ENCODE data around the gene KLF13. TPM values are rescaled to one million over a fixed set of nuclear protein-coding genes. Genes with fewer than 3 reads are reported as not detected.
A peak's percentile ranks its signal among the peaks of the same experiment; 100 is the strongest.

Gene KLF13
- total RNA-seq, result 100 to 1,000 TPM; 134 to 145 TPM

- CTCF ChIA-PET, result interaction anchor here (0.7 to 2.3 kb wide), 10 partner anchors 14 to 162 kb away, joined by 3 to 18 read pairs (median 6); no protein-coding TSS in a partner anchor
- Mint-ChIP-seq H3K27me3 (no peaks in the 10 kb centered on the region), H3K36me3 (peaks cover 19% of the 10 kb centered on the region), H3K4me1 (ENCODE audit: low read depth) (peaks cover 33% of the 10 kb centered on the region), H3K27ac (peak within 1 kb of the TSS; percentile 80), H3K9me3 (peaks cover 5% of the 10 kb centered on the region), H3K4me3 (peak within 1 kb of the TSS; percentile 88)
- intact Hi-C loops (cut with micrococcal nuclease), result loop anchor here (1.0 to 10.0 kb wide), 7 partner anchors 35 to 332 kb away; partner anchors contain the start of gene MTMR10
- peak; percentile 100 for DNase-seq
- POLR2A ChIA-PET, result interaction anchor here (0.7 to 3.0 kb wide), 19 partner anchors 9 to 164 kb away, joined by 3 to 31 read pairs (median 3); no protein-coding TSS in a partner anchor
Observed at GRCh38 chr15:31326156-31326874, at the start of gene KLF13. TSS of gene KLF13 (plus strand) at chr15:31326835. CDS start at chr15:31327213, 378 bp downstream.

DNA sequence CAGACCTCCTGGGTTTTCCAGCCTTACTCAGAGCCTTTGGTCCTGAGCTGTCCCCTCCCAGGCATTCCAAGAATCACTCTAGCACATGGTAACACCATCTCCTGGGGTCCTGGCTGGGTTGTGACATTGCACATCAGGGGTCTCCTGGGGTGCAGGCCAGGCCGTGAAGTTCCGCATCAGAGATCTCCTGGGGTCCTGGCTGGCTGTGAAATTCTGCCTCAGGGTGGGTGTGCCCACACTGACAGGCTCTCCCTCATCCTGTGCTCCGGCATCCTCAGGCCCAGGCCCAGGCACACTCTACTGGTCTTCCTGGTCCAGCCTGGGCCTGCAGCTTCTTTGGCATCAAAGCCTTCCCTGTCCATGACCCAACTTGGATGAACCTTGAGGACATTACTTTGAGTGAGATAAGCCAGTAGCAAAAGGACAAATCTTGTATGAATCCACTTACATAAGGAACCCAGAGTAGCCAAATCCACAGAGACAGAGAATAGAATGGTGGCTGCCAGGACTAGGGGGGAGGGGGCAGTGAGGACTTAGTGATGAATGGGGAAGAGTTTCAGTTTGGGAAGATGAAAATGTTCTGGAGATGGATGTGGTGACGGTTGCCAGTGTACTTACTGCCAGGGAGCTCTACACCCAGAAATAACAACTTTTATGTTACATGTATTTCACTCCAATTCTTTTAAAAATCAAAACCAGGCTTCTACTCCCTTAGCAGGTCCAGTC is 49.1 kb upstream of the KLF13 start:
- Mint-ChIP-seq H3K4me3 (no peak overlapping the region), H3K27ac (no peak overlapping the region), H3K4me1 (ENCODE audit: low read depth) (peaks cover 10% of the 10 kb centered on the region), H3K9me3 (no peaks in the 10 kb centered on the region), H3K36me3 (no peaks in the 10 kb centered on the region), H3K27me3 (no peaks in the 10 kb centered on the region)
- ChIA-PET CTCF (no interaction called here), POLR2A (interaction anchor here (0.6 kb wide), 1 partner anchor 331 kb away, joined by 3 read pairs; no protein-coding TSS in a partner anchor)
- no peak for DNase-seq
- intact Hi-C loops (cut with micrococcal nuclease), result no loop called here

DNA sequence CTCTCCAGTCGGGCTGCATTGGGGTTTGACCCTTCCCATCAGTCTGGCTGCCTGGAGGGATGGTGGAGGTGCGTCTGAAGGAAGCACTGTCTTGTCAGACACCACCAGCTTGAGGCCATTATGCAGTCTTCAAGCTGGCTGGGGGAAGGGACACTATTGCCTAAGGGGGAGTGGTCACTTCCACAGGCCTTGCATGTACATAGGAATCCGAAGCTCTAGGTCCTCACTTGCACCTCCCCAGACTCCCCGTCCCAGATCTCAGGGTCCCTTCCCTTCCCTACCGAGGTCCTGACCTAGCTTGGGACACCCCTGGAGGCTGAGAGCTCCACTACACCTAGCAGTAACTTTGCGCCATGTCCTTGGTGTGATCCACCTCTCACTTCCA is 48.6 kb upstream of the KLF13 start:
- intact Hi-C loops (cut with micrococcal nuclease), result no loop called here
- Mint-ChIP-seq H3K27me3 (no peaks in the 10 kb centered on the region), H3K4me1 (ENCODE audit: low read depth) (peaks cover 10% of the 10 kb centered on the region), H3K9me3 (no peaks in the 10 kb centered on the region), H3K36me3 (no peaks in the 10 kb centered on the region), H3K4me3 (no peak overlapping the region), H3K27ac (no peak overlapping the region)
- POLR2A ChIA-PET, result interaction anchor here (0.6 kb wide), 1 partner anchor 330 kb away, joined by 3 read pairs; no protein-coding TSS in a partner anchor
- peak; percentile 8 for DNase-seq
- CTCF ChIA-PET, result no interaction called here

- H3K4me1 Mint-ChIP-seq (ENCODE audit: low read depth), result peaks cover 10% of the 10 kb centered on the region
- no peaks in the 10 kb centered on the region for H3K9me3 Mint-ChIP-seq
- CTCF ChIA-PET, result no interaction called here
- H3K36me3 Mint-ChIP-seq, result no peaks in the 10 kb centered on the region
- POLR2A ChIA-PET, result no interaction called here
- H3K27me3 Mint-ChIP-seq, result no peaks in the 10 kb centered on the region
- DNase-seq, result no peak
- intact Hi-C loops (cut with micrococcal nuclease), result no loop called here
- no peak overlapping the region for H3K27ac Mint-ChIP-seq
- H3K4me3 Mint-ChIP-seq, result no peak overlapping the region
Observed at GRCh38 chr15:31278544-31279220, 48.0 kb upstream of the KLF13 start.

- H3K36me3 Mint-ChIP-seq, result no peaks in the 10 kb centered on the region
- CTCF ChIA-PET, result no interaction called here
- no peaks in the 10 kb centered on the region for H3K27me3 Mint-ChIP-seq
- H3K27ac Mint-ChIP-seq, result no peak overlapping the region
- intact Hi-C loops (cut with micrococcal nuclease), result no loop called here
- peaks cover 7% of the 10 kb centered on the region for H3K4me1 Mint-ChIP-seq (ENCODE audit: low read depth)
- peak; percentile 5 for DNase-seq
- POLR2A ChIA-PET, result no interaction called here
- no peaks in the 10 kb centered on the region for H3K9me3 Mint-ChIP-seq
- no peak overlapping the region for H3K4me3 Mint-ChIP-seq
Observed at GRCh38 chr15:31279221-31280045, 47.2 kb upstream of the KLF13 start.

GRCh38 chr15:31280046-31280830 is 46.4 kb upstream of the KLF13 start:
- Mint-ChIP-seq H3K4me3 (no peak overlapping the region), H3K4me1 (ENCODE audit: low read depth) (peaks cover 4% of the 10 kb centered on the region), H3K27me3 (no peaks in the 10 kb centered on the region), H3K36me3 (no peaks in the 10 kb centered on the region), H3K9me3 (no peaks in the 10 kb centered on the region), H3K27ac (no peak overlapping the region)
- intact Hi-C loops (cut with micrococcal nuclease), result no loop called here
- ChIA-PET POLR2A (no interaction called here), CTCF (no interaction called here)
- DNase-seq, result no peak

GRCh38 chr15:31280831-31281216 is 45.8 kb upstream of the KLF13 start:
- POLR2A ChIA-PET, result no interaction called here
- Mint-ChIP-seq H3K27me3 (no peaks in the 10 kb centered on the region), H3K4me3 (no peak overlapping the region), H3K27ac (no peak overlapping the region), H3K4me1 (ENCODE audit: low read depth) (peaks cover 4% of the 10 kb centered on the region), H3K9me3 (no peaks in the 10 kb centered on the region), H3K36me3 (no peaks in the 10 kb centered on the region)
- DNase-seq, result no peak
- intact Hi-C loops (cut with micrococcal nuclease), result no loop called here
- CTCF ChIA-PET, result no interaction called here

DNA sequence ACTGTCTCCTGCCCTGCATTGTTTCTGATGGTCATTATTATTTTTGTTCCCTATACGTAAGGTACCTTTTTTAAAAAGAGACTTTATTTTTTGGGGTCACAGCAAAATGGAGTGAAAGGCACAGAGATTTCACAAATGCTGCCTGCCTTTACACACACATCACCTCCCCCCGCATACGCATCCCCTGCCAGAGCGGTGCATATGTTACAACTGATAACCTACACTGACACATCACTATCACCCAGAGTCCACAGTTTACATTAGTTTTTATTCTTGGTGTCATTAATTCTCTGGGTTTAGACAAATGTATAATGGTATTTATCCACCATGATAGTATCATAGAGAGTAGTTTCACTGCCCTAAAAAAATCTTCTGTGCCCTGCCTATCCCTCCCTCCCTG is 43.6 kb upstream of the KLF13 start:
- no peaks in the 10 kb centered on the region for H3K36me3 Mint-ChIP-seq
- intact Hi-C loops (cut with micrococcal nuclease), result no loop called here
- ChIA-PET CTCF (no interaction called here), POLR2A (no interaction called here)
- no peak for DNase-seq
- no peak overlapping the region for H3K4me3 Mint-ChIP-seq
- peaks cover 4% of the 10 kb centered on the region for H3K4me1 Mint-ChIP-seq (ENCODE audit: low read depth)
- H3K27me3 Mint-ChIP-seq, result no peaks in the 10 kb centered on the region
- no peak overlapping the region for H3K27ac Mint-ChIP-seq
- no peaks in the 10 kb centered on the region for H3K9me3 Mint-ChIP-seq

- no peak for DNase-seq
- Mint-ChIP-seq H3K27me3 (no peaks in the 10 kb centered on the region), H3K4me1 (ENCODE audit: low read depth) (no peaks in the 10 kb centered on the region), H3K36me3 (peaks cover 1% of the 10 kb centered on the region), H3K4me3 (no peak overlapping the region), H3K9me3 (no peaks in the 10 kb centered on the region), H3K27ac (no peak overlapping the region)
- intact Hi-C loops (cut with micrococcal nuclease), result no loop called here
- POLR2A ChIA-PET, result no interaction called here
- CTCF ChIA-PET, result no interaction called here
Observed at GRCh38 chr15:31285772-31286261, 40.8 kb upstream of the KLF13 start.

DNA sequence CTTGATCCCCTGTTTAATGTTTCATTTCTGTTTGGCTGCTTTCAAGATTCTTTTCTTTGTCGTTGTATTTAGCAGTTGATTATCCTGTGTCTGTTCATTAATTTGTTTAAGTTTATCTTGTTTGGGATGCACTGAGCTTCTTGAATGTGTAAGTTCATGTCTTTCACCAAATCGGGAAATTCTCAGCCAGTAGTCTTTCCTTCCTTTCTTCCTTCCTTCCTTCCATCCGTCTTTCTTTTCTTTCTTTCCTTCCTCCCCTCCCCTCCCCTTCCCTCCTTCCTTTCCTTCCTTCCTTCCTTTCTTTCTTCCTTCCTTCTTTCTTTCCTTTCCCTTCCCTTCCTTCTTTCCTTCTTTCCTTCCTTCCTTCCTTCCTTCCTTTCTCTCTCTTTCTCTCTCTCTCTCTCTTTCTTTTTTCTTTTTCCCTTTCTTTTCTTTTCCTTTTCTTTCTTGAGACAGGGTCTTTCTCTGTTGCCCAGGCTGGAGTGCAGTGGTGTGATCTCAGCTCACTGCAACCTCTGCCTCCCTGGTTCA is 35.5 kb upstream of the KLF13 start:
- Mint-ChIP-seq H3K27me3 (peaks cover 6% of the 10 kb centered on the region), H3K36me3 (peaks cover 1% of the 10 kb centered on the region), H3K4me1 (ENCODE audit: low read depth) (no peaks in the 10 kb centered on the region), H3K4me3 (no peak overlapping the region), H3K27ac (no peak overlapping the region), H3K9me3 (no peaks in the 10 kb centered on the region)
- POLR2A ChIA-PET, result no interaction called here
- intact Hi-C loops (cut with micrococcal nuclease), result no loop called here
- CTCF ChIA-PET, result no interaction called here
- DNase-seq, result no peak

DNA sequence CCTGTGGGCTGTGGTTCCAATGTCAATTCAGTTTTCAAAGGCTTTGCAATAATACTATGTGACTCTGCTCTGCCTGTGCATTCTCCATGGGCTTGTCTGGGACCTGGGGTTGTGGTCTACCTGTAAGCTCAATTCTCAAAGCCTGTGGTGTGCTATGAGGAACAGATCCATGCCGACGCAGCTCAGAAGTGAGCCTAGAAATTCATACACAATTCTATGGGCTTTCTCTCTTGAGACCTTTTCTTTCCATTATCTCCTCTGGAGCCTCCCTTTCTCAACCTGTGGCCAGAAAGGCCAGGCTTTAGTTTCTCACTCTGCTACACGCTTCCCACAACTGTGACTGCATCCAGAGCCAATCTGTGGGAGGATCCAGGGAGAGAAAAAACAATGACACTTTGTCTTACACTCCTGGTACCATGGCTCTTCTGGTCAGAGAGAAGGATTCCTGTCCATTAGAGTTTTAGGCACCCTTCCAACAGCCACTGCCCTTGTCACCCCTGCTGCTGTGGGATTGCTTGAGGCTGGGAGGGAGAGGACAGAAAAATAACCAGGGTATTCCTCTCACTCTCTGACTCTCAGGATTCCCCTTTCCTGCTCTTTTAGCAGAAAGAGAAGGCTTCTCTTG is 34.1 kb upstream of the KLF13 start:
- no peaks in the 10 kb centered on the region for H3K4me1 Mint-ChIP-seq (ENCODE audit: low read depth)
- no peak overlapping the region for H3K27ac Mint-ChIP-seq
- H3K9me3 Mint-ChIP-seq, result no peaks in the 10 kb centered on the region
- H3K4me3 Mint-ChIP-seq, result no peak overlapping the region
- H3K27me3 Mint-ChIP-seq, result peaks cover 10% of the 10 kb centered on the region
- peaks cover 1% of the 10 kb centered on the region for H3K36me3 Mint-ChIP-seq
- peak; percentile 4 for DNase-seq
- POLR2A ChIA-PET, result no interaction called here
- CTCF ChIA-PET, result no interaction called here
- intact Hi-C loops (cut with micrococcal nuclease), result no loop called here

Data from activated CD4-positive, alpha-beta memory T cell treated with anti-CD3 and anti-CD28 coated beads for 36 hours (primary cell).